Right lobe of liver (tissue), 6 donors: Measurements from ENCODE around the gene MTHFD1L. TPM values are rescaled to one million over a fixed set of nuclear protein-coding genes. Genes with fewer than 3 reads are reported as not detected.

ENCODE experiments used
- ATAC-seq, 4 donors: fragments of 200-7000 bp; cut with Tn5 transposase; one replicate each; pipeline ENCODE4 v1.9.1; 2020; ENCODE audit warnings: mild to moderate bottlenecking in 4 of 4, moderate library complexity in 4 of 4
- DNase-seq, 3 donors: peaks; one replicate each; pipeline ENCODE4 v3.0.0-alpha.2; 2020
- H3K27ac ChIP-seq, 3 donors: fragments of 200-600 bp; one replicate each; pipeline ENCODE4 v1.8.0; 2022
- H3K27me3 ChIP-seq, 2 donors: fragments of 200-600 bp; one replicate each; pipeline ENCODE4 v1.8.0; 2022
- H3K36me3 ChIP-seq, 4 donors: fragments of 200-600 bp; sonication (generic) in 1 of 4; one replicate each; pipeline versions ENCODE4 v1.5.1 to v1.8.0; 2017 to 2022; ENCODE audit warnings: control low read depth in 1 of 4
- H3K4me1 ChIP-seq, 4 donors: fragments of 200-600 bp; sonication (generic) in 1 of 4; one replicate each; pipeline versions ENCODE4 v1.5.1 to v1.8.0; 2017 to 2022; ENCODE audit warnings: control low read depth in 1 of 4
- H3K4me3 ChIP-seq, 3 donors: fragments of 200-600 bp; one replicate each; pipeline ENCODE4 v1.8.0; 2022
- H3K9me3 ChIP-seq, 4 donors: fragments of 200-600 bp; sonication (generic) in 1 of 4; one replicate each; pipeline versions ENCODE4 v1.5.1 to v1.8.0; 2017 to 2022; ENCODE audit warnings: control low read depth in 1 of 4
- POLR2A ChIP-seq: fragments of 450-650 bp; IDR thresholded peaks from one replicate; pipeline ENCODE4 v1.6.1; 2017; ENCODE audit warnings: antibody characterized with exemption, mild to moderate bottlenecking
- WGBS: methylation state at CpG from one replicate; pipeline ENCODE4 v1.1.6; 2018; ENCODE audit warnings: low coverage, low lambda C conversion rate; ENCODE audit not compliant: insufficient coverage; ENCODE audit errors: missing lambda C conversion rate; 5-methylcytosine and 5-hydroxymethylcytosine counted together
- intact Hi-C, 2 donors: fragments of 100-400 bp; cut with DNase I; formaldehyde crosslinking; loops; one replicate each; pipeline versions ENCODE4 v1.11.2 to v1.14.1; 2022
- total RNA-seq, 6 experiments: library from RNA; depleted of rRNA in 2 of 6; stranded (reverse); fragments of >200 nt in 2 of 6; fragmentation: NEBNext Ultra II Directional in 3 of 6; extraction: Animal tissue kit (Norgen Biotek cat#: 25700) in 3 of 6; gene quantifications; one replicate each; pipeline versions ENCODE4 v1.1.0 to v1.2.4, GENCODE V29; 2016 to 2023
- TF ChIP-seq, protein P1 (sequence below), 4 donors: fragments of 200-600 bp in 3 of 4; fragments of 450-650 bp in 1 of 4; IDR thresholded peaks; one replicate each; pipeline versions ENCODE4 v1.5.1 to v1.8.0; 2016 to 2022; ENCODE audit warnings: antibody characterized with exemption in 4 of 4, mild to moderate bottlenecking in 2 of 4
- donor health status: DM: no; HTN: yes; CAD: no.
- donor health status: DM: no; HTN: no; CAD: no.
- donor health status: DM: no; HTN: no; CAD: no.
- donor health status: DM: no; HTN: yes; CAD: no.
- donor health status: DM: no; HTN: yes; CAD: no.

The MTHFD1L gene
- total RNA-seq, 6 experiments from 2014 or later = 1.7 to 11.5 (median 4.9) TPM

DNA sequence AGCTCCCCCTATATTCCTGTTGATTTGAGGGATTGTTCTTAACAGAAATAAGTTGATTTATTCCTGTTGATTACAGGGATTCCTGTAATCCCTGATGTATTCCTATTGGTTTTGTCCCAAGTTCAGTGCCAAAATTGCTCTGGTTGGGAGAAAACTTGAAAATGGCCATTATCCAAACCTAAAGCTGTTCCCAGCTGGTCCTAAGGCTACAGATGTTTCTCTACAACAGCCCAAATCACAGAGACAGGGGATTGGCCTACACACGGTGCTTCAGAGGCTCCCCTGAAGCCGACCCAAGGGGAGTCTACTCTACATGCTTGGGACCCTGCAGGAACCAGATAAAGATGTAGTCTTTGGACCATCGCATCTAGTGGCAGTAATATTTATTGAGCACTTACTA lies 275.3 kb downstream of the MTHFD1L start:
- TF ChIP-seq, protein P1, sequence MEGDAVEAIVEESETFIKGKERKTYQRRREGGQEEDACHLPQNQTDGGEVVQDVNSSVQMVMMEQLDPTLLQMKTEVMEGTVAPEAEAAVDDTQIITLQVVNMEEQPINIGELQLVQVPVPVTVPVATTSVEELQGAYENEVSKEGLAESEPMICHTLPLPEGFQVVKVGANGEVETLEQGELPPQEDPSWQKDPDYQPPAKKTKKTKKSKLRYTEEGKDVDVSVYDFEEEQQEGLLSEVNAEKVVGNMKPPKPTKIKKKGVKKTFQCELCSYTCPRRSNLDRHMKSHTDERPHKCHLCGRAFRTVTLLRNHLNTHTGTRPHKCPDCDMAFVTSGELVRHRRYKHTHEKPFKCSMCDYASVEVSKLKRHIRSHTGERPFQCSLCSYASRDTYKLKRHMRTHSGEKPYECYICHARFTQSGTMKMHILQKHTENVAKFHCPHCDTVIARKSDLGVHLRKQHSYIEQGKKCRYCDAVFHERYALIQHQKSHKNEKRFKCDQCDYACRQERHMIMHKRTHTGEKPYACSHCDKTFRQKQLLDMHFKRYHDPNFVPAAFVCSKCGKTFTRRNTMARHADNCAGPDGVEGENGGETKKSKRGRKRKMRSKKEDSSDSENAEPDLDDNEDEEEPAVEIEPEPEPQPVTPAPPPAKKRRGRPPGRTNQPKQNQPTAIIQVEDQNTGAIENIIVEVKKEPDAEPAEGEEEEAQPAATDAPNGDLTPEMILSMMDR (IDR thresholded peaks at IDR 0.05) = no peak
- TF ChIP-seq POLR2A = no peak
- intact Hi-C loops = no loop called here
- no peaks in the 10 kb centered on the region for H3K9me3 ChIP-seq
- no peaks in the 10 kb centered on the region for H3K36me3 ChIP-seq
- no peaks in the 10 kb centered on the region for H3K27me3 ChIP-seq
- WGBS = 56% methylated on average over 2 of the region's 3 CpGs
- H3K4me1 ChIP-seq = no peaks in the 10 kb centered on the region
- no peak overlapping the region for H3K4me3 ChIP-seq
- no peak for DNase-seq
- ATAC-seq = no peak
- no peak overlapping the region for H3K27ac ChIP-seq

DNA sequence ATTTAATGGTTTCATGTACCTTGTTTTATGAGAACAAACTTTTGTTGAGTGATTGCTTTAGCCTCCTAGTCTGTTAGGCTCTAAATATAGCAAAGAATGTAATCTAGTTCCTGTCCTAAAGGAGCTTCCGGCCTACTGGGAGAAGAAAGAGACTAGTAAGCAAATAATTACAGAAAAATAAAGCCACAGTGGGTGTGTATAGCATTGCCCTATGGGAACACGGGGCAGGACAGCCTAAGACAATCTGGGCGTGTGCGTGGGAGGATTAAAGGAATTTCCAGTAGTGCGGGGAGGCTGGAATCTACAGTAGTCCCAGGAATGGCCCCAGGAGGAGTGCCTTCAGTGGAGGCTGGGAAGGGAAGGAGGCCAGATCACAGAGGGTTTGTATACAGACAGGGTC lies 276.2 kb downstream of the MTHFD1L start:
- H3K4me1 ChIP-seq = no peaks in the 10 kb centered on the region
- H3K27ac ChIP-seq = no peak overlapping the region
- DNase-seq (no peak), ATAC-seq (peak; percentile 72 to 81 (median 78))
- no peaks in the 10 kb centered on the region for H3K36me3 ChIP-seq
- H3K27me3 ChIP-seq = no peaks in the 10 kb centered on the region
- no peak for TF ChIP-seq POLR2A
- TF ChIP-seq, protein P1 (IDR thresholded peaks at IDR 0.05) = no peak
- WGBS = 44% methylated on average over 4 of the region's 5 CpGs
- H3K4me3 ChIP-seq = no peak overlapping the region
- H3K9me3 ChIP-seq = no peaks in the 10 kb centered on the region
- intact Hi-C loops = no loop called here

DNA sequence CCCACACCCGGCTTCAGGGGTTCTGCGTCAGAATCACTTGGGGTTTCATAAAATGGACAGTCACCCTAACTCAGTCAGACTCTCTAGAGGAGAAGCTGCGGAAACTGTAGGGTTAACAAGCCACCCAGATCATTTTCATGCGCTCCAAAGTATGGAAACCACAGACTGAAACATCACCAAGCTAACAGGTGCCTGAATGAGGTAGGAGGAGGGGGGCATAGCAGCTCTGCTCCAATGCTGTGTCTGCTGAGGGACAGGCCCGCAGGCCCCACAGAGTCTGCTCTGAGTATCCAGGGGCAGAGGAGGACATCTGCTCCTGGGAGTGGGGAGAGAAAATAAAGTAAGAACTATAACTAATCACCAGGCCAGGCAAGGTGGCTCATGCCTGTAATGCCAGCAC lies 277.2 kb downstream of the MTHFD1L start:
- DNase-seq (no peak), ATAC-seq (no peak)
- no peaks in the 10 kb centered on the region for H3K36me3 ChIP-seq
- no peaks in the 10 kb centered on the region for H3K9me3 ChIP-seq
- H3K27ac ChIP-seq = no peak overlapping the region
- WGBS = 86% methylated on average over 3 of the region's 5 CpGs
- no peaks in the 10 kb centered on the region for H3K27me3 ChIP-seq
- no peaks in the 10 kb centered on the region for H3K4me1 ChIP-seq
- no peak for TF ChIP-seq POLR2A
- TF ChIP-seq, protein P1 (IDR thresholded peaks at IDR 0.05) = no peak
- no peak overlapping the region for H3K4me3 ChIP-seq
- intact Hi-C loops = no loop called here

DNA sequence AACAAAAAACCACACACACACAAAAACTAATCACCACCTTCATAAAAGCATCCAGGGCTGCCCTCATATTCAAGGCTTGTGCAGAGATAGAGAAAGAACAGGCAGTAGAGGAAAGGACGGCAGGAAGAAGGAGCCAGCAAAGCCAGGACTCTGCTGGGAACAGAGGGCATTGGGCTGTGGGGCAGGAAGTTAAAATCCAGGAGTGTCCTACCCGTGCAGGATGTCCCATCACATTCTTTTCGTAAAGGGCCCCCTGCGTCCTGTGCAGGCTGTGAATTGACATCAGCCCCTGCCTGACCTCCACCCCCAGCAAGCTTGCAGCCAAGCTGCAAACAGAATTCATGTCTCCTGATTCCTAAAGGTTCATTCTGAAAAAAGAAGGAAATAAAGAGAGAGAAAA lies 277.8 kb downstream of the MTHFD1L start:
- ATAC-seq = peak; percentile 45 to 64 (median 52)
- Histone ChIP-seq H3K27ac (no peak overlapping the region), H3K36me3 (no peaks in the 10 kb centered on the region), H3K27me3 (no peaks in the 10 kb centered on the region), H3K9me3 (no peaks in the 10 kb centered on the region), H3K4me3 (no peak overlapping the region), H3K4me1 (no peaks in the 10 kb centered on the region)
- 39% methylated on average over 4 of the region's 4 CpGs for WGBS
- TF ChIP-seq, protein P1 (IDR thresholded peaks at IDR 0.05) = no peak
- no peak for TF ChIP-seq POLR2A
- no peak for DNase-seq
- intact Hi-C loops = no loop called here

- intact Hi-C loops = no loop called here
- H3K4me1 ChIP-seq = no peaks in the 10 kb centered on the region
- H3K27me3 ChIP-seq = no peaks in the 10 kb centered on the region
- no peak overlapping the region for H3K4me3 ChIP-seq
- WGBS = 71% methylated on average over 6 of the region's 6 CpGs
- H3K27ac ChIP-seq = no peak overlapping the region
- ATAC-seq (no peak), DNase-seq (no peak)
- no peaks in the 10 kb centered on the region for H3K9me3 ChIP-seq
- TF ChIP-seq, protein P1 (IDR thresholded peaks at IDR 0.05) = no peak
- TF ChIP-seq POLR2A = no peak
- no peaks in the 10 kb centered on the region for H3K36me3 ChIP-seq
Observed at GRCh38 chr6:151143806-151144205, 278.3 kb downstream of the MTHFD1L start.
